Measurements from ENCODE around the gene BST1.
A peak's percentile ranks its signal among the peaks of the same experiment; 100 is the strongest.

The BST1 gene

DNA sequence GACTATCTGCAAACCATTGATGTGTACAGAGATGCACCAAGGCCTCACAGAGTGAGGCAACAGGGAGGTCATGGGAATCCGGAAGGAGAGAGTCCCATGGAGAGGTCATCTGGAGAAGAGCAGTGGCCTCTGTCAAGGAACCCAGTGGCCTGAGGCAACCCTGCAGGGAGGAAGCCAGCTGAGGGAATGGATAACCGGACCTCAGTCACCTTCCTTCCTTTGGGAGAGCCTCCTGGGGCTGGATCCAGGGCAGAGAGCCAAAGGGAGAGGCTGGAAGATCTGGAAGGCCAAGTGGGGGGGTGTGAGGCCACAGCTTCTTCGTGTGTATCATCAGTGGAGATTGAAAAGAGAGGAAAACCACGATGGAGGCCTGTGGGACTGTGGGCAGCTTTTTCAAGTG is 50.9 kb downstream of the BST1 start:
- Histone ChIP-seq H3K4me2 (ENCODE audit: low read length) (0 out of 2 replicates have a peak overlapping the region, but pooled peaks have one; percentile 8), H3K9me2 (replicated peaks; ENCODE audit: control insufficient read depth, low read length) (no peaks in the 10 kb centered on the region), H3K4me3 (ENCODE audit: low read length) (no peak overlapping the region), H3K27me3 (ENCODE audit: control insufficient read depth, low read length) (no peaks in the 10 kb centered on the region), H3K36me3 (ENCODE audit: control insufficient read depth, low read length) (no peaks in the 10 kb centered on the region), H4K20me1 (ENCODE audit: control insufficient read depth, insufficient read depth, low read depth, low read length) (no peaks in the 10 kb centered on the region), H3K4me1 (ENCODE audit: control insufficient read depth, low read length) (peaks cover 38% of the 10 kb centered on the region), H3K27ac (ENCODE audit: low read depth, low read length) (no peak overlapping the region), H3K79me2 (ENCODE audit: control insufficient read depth, low read length) (no peaks in the 10 kb centered on the region), H3F3A (ENCODE audit: control insufficient read depth, insufficient read depth) (no peaks in the 10 kb centered on the region), H3K9me3 (ENCODE audit: control insufficient read depth, insufficient read depth, low read length) (no peaks in the 10 kb centered on the region; the same call in 1 of the 2 replicates)
- no peak for TF ChIP-seq EZH2phosphoT487 (IDR thresholded peaks at IDR 0.05; ENCODE audit: borderline replicate concordance, low read length)
- no peak for TF ChIP-seq CTCF (IDR thresholded peaks at IDR 0.05; ENCODE audit: low read depth, low read length, poor library complexity, severe bottlenecking)

DNA sequence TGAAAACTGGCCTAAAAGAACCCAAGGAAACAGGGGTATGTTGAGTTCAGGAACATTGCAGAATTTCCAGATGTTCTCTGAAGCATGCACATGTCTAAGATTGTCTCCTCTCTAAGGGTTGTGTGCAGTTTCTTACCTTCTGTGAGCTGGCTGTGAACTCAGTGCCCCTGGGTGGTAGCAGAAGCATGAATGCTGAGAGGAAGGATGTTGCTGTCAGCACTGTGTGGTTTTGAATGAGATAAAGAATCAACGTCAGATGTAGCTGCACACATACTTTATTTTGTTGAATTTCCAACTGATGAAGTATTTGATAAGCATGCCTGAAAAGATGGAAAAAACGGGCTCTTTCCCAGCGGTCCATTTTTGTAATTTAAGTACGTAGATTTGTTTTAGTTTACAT is 51.5 kb downstream of the BST1 start:
- Histone ChIP-seq H3K9me2 (replicated peaks; ENCODE audit: control insufficient read depth, low read length) (no peaks in the 10 kb centered on the region), H3K79me2 (ENCODE audit: control insufficient read depth, low read length) (no peaks in the 10 kb centered on the region), H3K4me3 (ENCODE audit: low read length) (no peak overlapping the region), H3F3A (ENCODE audit: control insufficient read depth, insufficient read depth) (no peaks in the 10 kb centered on the region), H3K27ac (ENCODE audit: low read depth, low read length) (no peak overlapping the region), H3K36me3 (ENCODE audit: control insufficient read depth, low read length) (no peaks in the 10 kb centered on the region), H3K27me3 (ENCODE audit: control insufficient read depth, low read length) (no peaks in the 10 kb centered on the region), H3K4me2 (ENCODE audit: low read length) (peak overlapping the region; percentile 8), H4K20me1 (ENCODE audit: control insufficient read depth, insufficient read depth, low read depth, low read length) (no peaks in the 10 kb centered on the region), H3K9me3 (ENCODE audit: control insufficient read depth, insufficient read depth, low read length) (no peaks in the 10 kb centered on the region; the same call in 1 of the 2 replicates), H3K4me1 (ENCODE audit: control insufficient read depth, low read length) (peaks cover 38% of the 10 kb centered on the region)
- TF ChIP-seq EZH2phosphoT487 (IDR thresholded peaks at IDR 0.05; ENCODE audit: borderline replicate concordance, low read length): no peak
- TF ChIP-seq CTCF (IDR thresholded peaks at IDR 0.05; ENCODE audit: low read depth, low read length, poor library complexity, severe bottlenecking): no peak

DNA sequence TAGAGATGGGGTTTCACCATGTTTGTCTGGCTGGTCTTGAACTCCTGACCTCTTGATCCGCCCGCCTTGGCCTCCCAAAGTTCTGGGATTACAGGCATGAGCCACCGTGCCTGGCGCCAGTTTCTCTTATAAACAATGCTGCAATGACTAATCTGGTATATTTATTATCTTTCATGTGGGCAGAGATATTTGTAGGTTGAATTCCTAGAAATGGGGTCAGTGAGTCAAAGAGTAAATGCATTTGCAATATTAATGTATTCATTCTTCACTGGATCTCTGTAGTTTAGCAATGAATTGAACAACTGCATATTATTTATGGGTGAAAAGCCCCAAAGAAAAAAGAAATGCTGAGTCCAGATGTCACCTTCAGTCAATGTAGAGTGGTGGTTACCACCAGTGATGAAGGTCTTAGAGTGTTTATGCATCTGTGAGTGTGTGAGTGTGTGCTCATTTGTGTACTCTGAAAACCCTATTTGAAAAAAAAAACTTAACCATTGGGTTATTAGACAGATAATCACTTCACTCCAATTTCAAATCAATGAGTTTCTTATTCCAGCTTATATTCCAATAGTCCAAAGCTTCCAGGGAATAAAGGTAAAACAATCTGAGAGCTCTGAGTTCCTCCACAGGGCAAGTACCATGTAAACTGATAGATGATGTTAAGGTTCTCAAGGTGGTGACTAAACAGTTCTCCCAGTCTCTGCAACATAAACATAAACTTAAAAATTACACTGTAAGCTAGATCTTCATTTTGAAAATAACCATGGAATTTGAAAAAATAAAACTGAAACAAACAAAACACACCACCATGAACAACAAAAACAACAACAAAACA is 52.7 kb downstream of the BST1 start:
- Histone ChIP-seq H3K9me3 (ENCODE audit: control insufficient read depth, insufficient read depth, low read length) (no peaks in the 10 kb centered on the region; the same call in 1 of the 2 replicates), H3K79me2 (ENCODE audit: control insufficient read depth, low read length) (no peaks in the 10 kb centered on the region), H3K27ac (ENCODE audit: low read depth, low read length) (peak overlapping the region; percentile 27), H3K36me3 (ENCODE audit: control insufficient read depth, low read length) (no peaks in the 10 kb centered on the region), H3K27me3 (ENCODE audit: control insufficient read depth, low read length) (no peaks in the 10 kb centered on the region), H3K4me3 (ENCODE audit: low read length) (peak overlapping the region; percentile 39), H3F3A (ENCODE audit: control insufficient read depth, insufficient read depth) (no peaks in the 10 kb centered on the region), H3K4me2 (ENCODE audit: low read length) (peak overlapping the region; percentile 54), H4K20me1 (ENCODE audit: control insufficient read depth, insufficient read depth, low read depth, low read length) (no peaks in the 10 kb centered on the region), H3K4me1 (ENCODE audit: control insufficient read depth, low read length) (peaks cover 38% of the 10 kb centered on the region), H3K9me2 (replicated peaks; ENCODE audit: control insufficient read depth, low read length) (no peaks in the 10 kb centered on the region)
- TF ChIP-seq EZH2phosphoT487 (IDR thresholded peaks at IDR 0.05; ENCODE audit: borderline replicate concordance, low read length): no peak
- no peak for TF ChIP-seq CTCF (IDR thresholded peaks at IDR 0.05; ENCODE audit: low read depth, low read length, poor library complexity, severe bottlenecking)

Measured in DOHH2 (cell line).